Lung (tissue), 12 donors: Measurements from ENCODE around the gene ANTXRL. TPM values are rescaled to one million over a fixed set of nuclear protein-coding genes. Genes with fewer than 3 reads are reported as not detected.
"Not testable (repeated sequence)": the region's sequence is repeated elsewhere in the genome, so short reads cannot be mapped to it uniquely, and the experiment has no call there.

Experiments
- ATAC-seq: fragments of 200-7000 bp; cut with Tn5 transposase; one replicate; pipeline ENCODE4 v1.9.1; 2020; ENCODE audit warnings: moderate number of reproducible peaks; ENCODE audit not compliant: insufficient read depth, low FRiP score
- DNase-seq, 3 donors: peaks; one replicate each; pipeline ENCODE4 v3.0.0-alpha.2; 2013 to 2017
- H3K27ac ChIP-seq, 2 donors: one replicate each; pipeline ENCODE4 v1.5.1; 2013; ENCODE audit warnings: mild to moderate bottlenecking in 2 of 2, moderate library complexity in 2 of 2, control low read depth in 1 of 2, inconsistent platforms in 1 of 2, low read depth in 1 of 2, low read length in 1 of 2
- H3K27me3 ChIP-seq, 3 donors: one replicate each; pipeline ENCODE4 v1.5.1; 2013; ENCODE audit warnings: low read length in 2 of 3; ENCODE audit not compliant: control insufficient read depth in 3 of 3, insufficient read depth in 3 of 3
- H3K36me3 ChIP-seq, 4 donors: one replicate each; pipeline ENCODE4 v1.5.1; 2013; ENCODE audit warnings: low read length in 4 of 4, mild to moderate bottlenecking in 1 of 4, moderate library complexity in 1 of 4; ENCODE audit not compliant: control insufficient read depth in 4 of 4, insufficient read depth in 4 of 4
- H3K4me1 ChIP-seq, 5 donors: one replicate each; pipeline ENCODE4 v1.5.1; 2013; ENCODE audit warnings: low read length in 5 of 5, mild to moderate bottlenecking in 2 of 5, moderate library complexity in 1 of 5; ENCODE audit not compliant: control insufficient read depth in 5 of 5, insufficient read depth in 5 of 5
- H3K4me3 ChIP-seq: one replicate; pipeline ENCODE4 v1.5.1; 2013; ENCODE audit warnings: mild to moderate bottlenecking, control low read depth, moderate library complexity
- H3K9ac ChIP-seq, 2 donors: one replicate each; pipeline ENCODE4 v1.5.1; 2013; ENCODE audit warnings: low read length in 2 of 2, control low read depth in 1 of 2; ENCODE audit not compliant: insufficient read depth in 1 of 2
- H3K9me3 ChIP-seq, 4 donors: one replicate each; pipeline ENCODE4 v1.5.1; 2013; ENCODE audit warnings: low read length in 3 of 4, mild to moderate bottlenecking in 1 of 4, moderate library complexity in 1 of 4; ENCODE audit not compliant: control insufficient read depth in 4 of 4, insufficient read depth in 3 of 4
- CTCF ChIP-seq: IDR thresholded peaks from 2 replicates; pipeline ENCODE4 v1.5.1; 2012; ENCODE audit warnings: mild to moderate bottlenecking; ENCODE audit errors: control extremely low read depth, extremely low read depth
- WGBS, 2 donors: extraction: QIAGEN DNeasy Blood & Tissue Kit; methylation state at CpG; one replicate each; pipeline ENCODE4 v1.1.7; 2013; 5-methylcytosine and 5-hydroxymethylcytosine counted together
- polyA plus RNA-seq, 2 donors: library from polyadenylated mRNA; stranded (reverse); fragments of 200-250 nt; gene quantifications; one replicate each; pipeline ENCODE4 v1.2.1, GENCODE V29; 2013
- total RNA-seq, 2 donors: library from RNA; depleted of rRNA in 1 of 2; stranded (reverse); fragments of >200 nt in 1 of 2; gene quantifications; one replicate each; pipeline ENCODE4 v1.2.1, GENCODE V29; 2014 to 2021
- donor health status: control.
- donor health status: control.
- donor health status: Bipolar disorder and iron deficiency.
- donor health status: healthy.
- donor health status: DM: yes; HTN: yes; CAD: no.

Gene ANTXRL
- total and polyA plus RNA-seq, 4 donors, result not detected

GRCh38 chr10:46253076-46254006 is 33.5 kb upstream of the ANTXRL start:
- ATAC-seq (no peak), DNase-seq (no peak)
- WGBS, 2 donors, result 87 to 90% methylated on average over 19 of the region's 19 CpGs

GRCh38 chr10:46254007-46254383 is 32.8 kb upstream of the ANTXRL start:
- ATAC-seq (no peak), DNase-seq (no peak)
- Histone ChIP-seq H3K36me3 (no peaks in the 10 kb centered on the region), H3K27me3 (no peaks in the 10 kb centered on the region), H3K4me1 (peaks cover 0 to 2% (median 0%) of the 10 kb centered on the region in 5 donors), H3K9ac (no peak overlapping the region), H3K27ac (no peak overlapping the region), H3K4me3 (no peak overlapping the region), H3K9me3 (no peaks in the 10 kb centered on the region)
- no peak for TF ChIP-seq CTCF
- 89 to 94% methylated on average over 6 of the region's 6 CpGs for WGBS, 2 donors

More at GRCh38 chr10:46253076-46254006, 33.5 kb upstream of the ANTXRL start:
- H3K36me3 ChIP-seq, result no peaks in the 10 kb centered on the region
- H3K27ac ChIP-seq, result no peak overlapping the region
- TF ChIP-seq CTCF, result no peak
- no peak overlapping the region for H3K4me3 ChIP-seq
- no peak overlapping the region for H3K9ac ChIP-seq
- H3K4me1 ChIP-seq, result peaks cover 0 to 6% (median 0%) of the 10 kb centered on the region in 5 donors
- no peaks in the 10 kb centered on the region for H3K27me3 ChIP-seq
- no peaks in the 10 kb centered on the region for H3K9me3 ChIP-seq

- ATAC-seq, result no peak
- 90 to 98% methylated on average over 4 of the region's 4 CpGs for WGBS, 2 donors
- no peaks in the 10 kb centered on the region for H3K4me1 ChIP-seq
- H3K4me3 ChIP-seq, result no peak overlapping the region
- no peaks in the 10 kb centered on the region for H3K27me3 ChIP-seq
- no peaks in the 10 kb centered on the region for H3K36me3 ChIP-seq
- no peak overlapping the region for H3K27ac ChIP-seq
- H3K9ac ChIP-seq, result no peak overlapping the region
- DNase-seq, result no peak
- no peaks in the 10 kb centered on the region for H3K9me3 ChIP-seq
- TF ChIP-seq CTCF, result no peak
Measured at GRCh38 chr10:46254467-46254866, 32.3 kb upstream of the ANTXRL start.

GRCh38 chr10:46255210-46255609 is 31.6 kb upstream of the ANTXRL start:
- H3K27me3 ChIP-seq, ATAC-seq, DNase-seq, H3K4me3 ChIP-seq, H3K9me3 ChIP-seq, H3K9ac ChIP-seq, H3K4me1 ChIP-seq, H3K36me3 ChIP-seq, H3K27ac ChIP-seq: not testable (repeated sequence)
- WGBS, 2 donors, result 84 to 89% methylated on average over 3 of the region's 3 CpGs
